Trophoblast cell (in vitro differentiated cells and primary cell): ENCODE measurements around the gene PPEF2.

Source experiments
- DNase-seq, 2 donors: peaks; one replicate each; pipeline ENCODE4 v3.0.0-alpha.2; 2016
- H2AFZ ChIP-seq: 2 replicates; pipeline ENCODE4 v1.6.1; 2013; ENCODE audit warnings: low read length, moderate library complexity, mild to moderate bottlenecking; ENCODE audit not compliant: insufficient read depth, poor library complexity
- H2AK5ac ChIP-seq: 2 replicates; pipeline ENCODE4 v1.6.1; 2013; ENCODE audit warnings: mild to moderate bottlenecking, low read length
- H2BK120ac ChIP-seq: 2 replicates; pipeline ENCODE4 v1.6.1; 2013; ENCODE audit warnings: low read length, mild to moderate bottlenecking, moderate library complexity; ENCODE audit not compliant: insufficient read depth, poor library complexity
- H2BK12ac ChIP-seq: 2 replicates; pipeline ENCODE4 v1.6.1; 2013; ENCODE audit warnings: mild to moderate bottlenecking, low read length, moderate library complexity
- H2BK5ac ChIP-seq: 2 replicates; pipeline ENCODE4 v1.6.1; 2013; ENCODE audit warnings: low read length, low read depth, moderate library complexity, mild to moderate bottlenecking; ENCODE audit not compliant: poor library complexity
- H3K14ac ChIP-seq: 2 replicates; pipeline ENCODE4 v1.6.1; 2013; ENCODE audit warnings: mild to moderate bottlenecking, low read length
- H3K18ac ChIP-seq: 2 replicates; pipeline ENCODE4 v1.6.1; 2013; ENCODE audit warnings: mild to moderate bottlenecking, low read length
- H3K23ac ChIP-seq: 2 replicates; pipeline ENCODE4 v1.6.1; 2013; ENCODE audit warnings: low read length
- H3K27ac ChIP-seq: 2 replicates; pipeline ENCODE4 v1.5.1; 2013; ENCODE audit warnings: low read depth, mild to moderate bottlenecking, inconsistent platforms, low read length, moderate library complexity
- H3K27me3 ChIP-seq: 2 replicates; pipeline ENCODE4 v1.6.1; 2013; ENCODE audit warnings: inconsistent platforms, mild to moderate bottlenecking, low read length, moderate library complexity; ENCODE audit not compliant: insufficient read depth
- H3K36me3 ChIP-seq, 2 experiments: 1 replicate in 1 of 2; 2 replicates in 1 of 2; pipeline ENCODE4 v1.6.1; 2013; ENCODE audit warnings: low read length in 2 of 2, mild to moderate bottlenecking in 2 of 2, moderate library complexity in 1 of 2; ENCODE audit not compliant: insufficient read depth in 2 of 2, control insufficient read depth in 1 of 2
- H3K4ac ChIP-seq: 2 replicates; pipeline ENCODE4 v1.6.1; 2013; ENCODE audit warnings: low read depth, mild to moderate bottlenecking, low read length, moderate library complexity
- H3K4me1 ChIP-seq, 2 experiments: 1 replicate in 1 of 2; 2 replicates in 1 of 2; pipeline ENCODE4 v1.6.1; 2013; ENCODE audit warnings: low read length in 2 of 2, mild to moderate bottlenecking in 2 of 2, moderate library complexity in 1 of 2; ENCODE audit not compliant: insufficient read depth in 2 of 2, control insufficient read depth in 1 of 2
- H3K4me2 ChIP-seq: 2 replicates; pipeline ENCODE4 v1.6.1; 2013; ENCODE audit warnings: inconsistent platforms, mild to moderate bottlenecking, low read length, moderate library complexity
- H3K4me3 ChIP-seq: 2 replicates; pipeline ENCODE4 v1.5.1; 2013; ENCODE audit warnings: mild to moderate bottlenecking, low read depth, low read length, inconsistent platforms
- H3K79me1 ChIP-seq: one replicate; pipeline ENCODE4 v1.6.1; 2013; ENCODE audit warnings: low read length
- H3K79me2 ChIP-seq: 2 replicates; pipeline ENCODE4 v1.6.1; 2013; ENCODE audit warnings: low read length, mild to moderate bottlenecking; ENCODE audit not compliant: control insufficient read depth, insufficient read depth, poor library complexity
- H3K9ac ChIP-seq: 2 replicates; pipeline ENCODE4 v1.6.1; 2013; ENCODE audit warnings: mild to moderate bottlenecking, low read length
- H3K9me3 ChIP-seq: 2 replicates; pipeline ENCODE4 v1.6.1; 2013; ENCODE audit warnings: low read depth, mild to moderate bottlenecking, control low read depth, inconsistent platforms, low read length; ENCODE audit not compliant: insufficient read depth
- H4K12ac ChIP-seq: 2 replicates; pipeline ENCODE4 v1.6.1; 2013; ENCODE audit warnings: low read depth, mild to moderate bottlenecking, low read length, moderate library complexity
- H4K8ac ChIP-seq: 2 replicates; pipeline ENCODE4 v1.6.1; 2013; ENCODE audit warnings: low read depth, mild to moderate bottlenecking, low read length, moderate library complexity
- H4K91ac ChIP-seq: one replicate; pipeline ENCODE4 v1.6.1; 2013; ENCODE audit warnings: low read depth, mild to moderate bottlenecking, low read length, moderate library complexity
- WGBS: extraction: QIAGEN DNeasy Blood & Tissue Kit; methylation state at CpG from one replicate; pipeline ENCODE4 v1.1.7; 2013; ENCODE audit warnings: missing lambda C conversion rate; ENCODE audit not compliant: insufficient read length, insufficient coverage; ENCODE audit errors: extremely low coverage; 5-methylcytosine and 5-hydroxymethylcytosine counted together

The PPEF2 gene

DNA sequence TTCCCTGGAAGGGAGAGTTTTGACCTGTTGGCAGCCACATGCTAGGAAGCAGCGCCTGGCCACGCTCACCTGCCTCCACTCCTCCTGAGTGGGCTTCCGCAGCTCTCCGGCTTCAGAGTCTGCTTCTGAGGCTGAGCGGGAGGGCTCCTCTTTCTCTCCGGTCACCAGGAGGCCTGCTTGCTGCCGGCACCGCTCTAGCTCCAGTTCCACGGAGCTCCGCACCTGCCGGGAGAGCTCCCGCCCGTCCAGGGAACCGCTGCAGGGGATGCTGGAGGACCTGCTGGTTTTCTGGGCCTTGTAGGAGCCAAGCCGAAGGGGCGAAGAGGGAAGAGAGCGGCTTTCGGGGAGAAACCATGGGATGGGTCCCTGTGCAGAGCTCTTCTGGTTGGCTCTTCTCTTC is 26.0 kb downstream of the PPEF2 start:
- H3K79me2 ChIP-seq = no peaks in the 10 kb centered on the region
- no peak overlapping the region for H3K9ac ChIP-seq
- no peaks in the 10 kb centered on the region for H3K27me3 ChIP-seq
- H3K36me3 ChIP-seq = no peaks in the 10 kb centered on the region
- no peak overlapping the region for H3K27ac ChIP-seq
- DNase-seq = no peak
- WGBS = no CpG with 5 or more reads among the region's 18 CpGs
- H4K91ac ChIP-seq = no peak overlapping the region
- no peak overlapping the region for H3K18ac ChIP-seq
- H2BK12ac ChIP-seq = no peak overlapping the region
- H2AK5ac ChIP-seq = no peak overlapping the region
- H3K4me3 ChIP-seq = no peak overlapping the region
- H3K4ac ChIP-seq = no peak overlapping the region
- no peaks in the 10 kb centered on the region for H3K4me1 ChIP-seq
- H2BK120ac ChIP-seq = no peak overlapping the region
- H3K23ac ChIP-seq = no peak overlapping the region
- no peaks in the 10 kb centered on the region for H3K9me3 ChIP-seq
- H4K12ac ChIP-seq = no peak overlapping the region
- H4K8ac ChIP-seq = no peak overlapping the region
- no peak overlapping the region for H3K4me2 ChIP-seq
- no peak overlapping the region for H2AFZ ChIP-seq
- H2BK5ac ChIP-seq = no peak overlapping the region
- no peak overlapping the region for H3K14ac ChIP-seq
- no peaks in the 10 kb centered on the region for H3K79me1 ChIP-seq

DNA sequence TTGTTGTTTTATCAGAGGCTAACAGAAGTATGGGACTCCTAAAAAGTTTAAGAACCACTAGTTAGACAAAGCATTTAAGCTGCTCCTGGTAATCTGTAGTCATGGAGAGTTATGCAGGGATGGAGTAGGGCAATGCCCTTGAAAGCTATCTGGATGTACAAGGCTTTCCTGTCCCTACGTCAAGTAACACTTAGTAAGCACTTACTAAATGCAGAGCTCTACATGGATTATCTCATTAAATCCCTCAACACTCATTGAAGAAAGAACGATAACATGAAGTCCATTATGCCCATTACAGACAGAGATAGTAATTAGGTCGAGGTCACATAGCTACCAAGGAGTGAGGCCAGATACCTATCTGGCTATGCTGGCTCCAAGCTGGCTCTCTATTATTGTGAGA is 33.2 kb downstream of the PPEF2 start:
- H3K9me3 ChIP-seq = no peaks in the 10 kb centered on the region
- H3K4me1 ChIP-seq = no peaks in the 10 kb centered on the region
- no peak overlapping the region for H4K91ac ChIP-seq
- H3K4me2 ChIP-seq = no peak overlapping the region
- no peak overlapping the region for H2AFZ ChIP-seq
- no peak overlapping the region for H4K12ac ChIP-seq
- no peak overlapping the region for H2BK120ac ChIP-seq
- H3K4me3 ChIP-seq = no peak overlapping the region
- DNase-seq = no peak
- H3K27ac ChIP-seq = no peak overlapping the region
- H3K79me2 ChIP-seq = no peaks in the 10 kb centered on the region
- no CpG with 5 or more reads among the region's 3 CpGs for WGBS
- no peak overlapping the region for H2BK5ac ChIP-seq
- H2BK12ac ChIP-seq = no peak overlapping the region
- H3K4ac ChIP-seq = no peak overlapping the region
- no peaks in the 10 kb centered on the region for H3K79me1 ChIP-seq
- H3K9ac ChIP-seq = no peak overlapping the region
- no peak overlapping the region for H2AK5ac ChIP-seq
- H3K27me3 ChIP-seq = no peaks in the 10 kb centered on the region
- no peak overlapping the region for H4K8ac ChIP-seq
- H3K23ac ChIP-seq = no peak overlapping the region
- H3K18ac ChIP-seq = no peak overlapping the region
- no peaks in the 10 kb centered on the region for H3K36me3 ChIP-seq
- no peak overlapping the region for H3K14ac ChIP-seq

DNA sequence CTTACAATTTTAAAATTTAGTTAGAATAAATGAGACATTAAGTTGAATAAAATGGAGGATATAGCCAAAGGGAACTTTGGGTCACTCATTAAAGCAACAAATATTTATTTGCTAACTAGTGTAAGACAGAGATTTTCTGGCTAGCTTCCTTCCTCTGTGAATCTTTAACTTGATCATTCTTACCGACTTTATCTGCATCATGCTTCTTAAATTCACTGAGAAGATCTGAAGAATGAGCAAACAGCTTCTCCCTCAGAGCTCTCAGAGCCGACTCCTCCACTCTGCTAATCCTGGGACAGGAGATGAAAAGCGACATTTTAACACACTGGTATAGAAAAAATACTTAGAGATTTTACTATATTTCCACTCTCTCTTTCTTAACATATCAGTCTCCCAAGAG is 35.1 kb downstream of the PPEF2 start:
- Histone ChIP-seq H2BK5ac (no peak overlapping the region), H3K4me1 (no peaks in the 10 kb centered on the region), H3K27ac (no peak overlapping the region), H3K4me3 (no peak overlapping the region), H4K91ac (no peak overlapping the region), H2BK12ac (no peak overlapping the region), H2BK120ac (no peak overlapping the region), H3K9ac (no peak overlapping the region), H4K8ac (no peak overlapping the region), H3K18ac (no peak overlapping the region), H3K79me1 (no peaks in the 10 kb centered on the region), H3K23ac (no peak overlapping the region), H3K79me2 (no peaks in the 10 kb centered on the region), H3K14ac (no peak overlapping the region), H3K27me3 (no peaks in the 10 kb centered on the region), H3K4me2 (no peak overlapping the region), H3K9me3 (no peaks in the 10 kb centered on the region), H2AK5ac (no peak overlapping the region), H2AFZ (no peak overlapping the region), H3K4ac (no peak overlapping the region), H3K36me3 (no peaks in the 10 kb centered on the region), H4K12ac (no peak overlapping the region)
- no peak for DNase-seq
- WGBS = no CpG with 5 or more reads among the region's 3 CpGs

DNA sequence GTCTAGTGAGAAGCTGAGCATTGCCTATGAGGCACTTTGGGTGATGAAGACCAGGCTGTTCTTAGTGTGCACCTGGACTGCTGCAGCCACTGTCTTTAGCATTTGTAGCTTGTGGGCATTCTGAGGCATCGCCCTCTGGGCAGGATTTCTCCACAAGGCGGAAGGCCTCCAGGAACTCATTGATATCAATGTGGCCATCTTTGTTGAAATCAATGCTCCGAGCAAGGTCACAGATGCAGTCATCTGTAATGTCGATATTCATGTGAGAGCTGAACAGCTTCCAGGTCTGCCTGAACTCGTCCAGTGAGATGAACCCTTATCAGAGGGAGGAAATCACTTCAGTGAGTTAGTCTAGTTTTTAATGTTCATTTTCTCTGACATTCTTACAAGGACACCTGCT is 41.6 kb downstream of the PPEF2 start:
- H2AK5ac ChIP-seq = no peak overlapping the region
- no peaks in the 10 kb centered on the region for H3K4me1 ChIP-seq
- no peak overlapping the region for H3K18ac ChIP-seq
- DNase-seq = peak; percentile 87 to 92
- H4K8ac ChIP-seq = no peak overlapping the region
- no peaks in the 10 kb centered on the region for H3K9me3 ChIP-seq
- no peak overlapping the region for H3K4me3 ChIP-seq
- no peaks in the 10 kb centered on the region for H3K79me1 ChIP-seq
- H3K79me2 ChIP-seq = no peaks in the 10 kb centered on the region
- no peak overlapping the region for H4K91ac ChIP-seq
- no peak overlapping the region for H3K4ac ChIP-seq
- H3K27ac ChIP-seq = peak overlapping the region; percentile 37
- no peak overlapping the region for H2BK5ac ChIP-seq
- no peak overlapping the region for H2BK120ac ChIP-seq
- H3K14ac ChIP-seq = no peak overlapping the region
- H3K27me3 ChIP-seq = no peaks in the 10 kb centered on the region
- H3K36me3 ChIP-seq = no peaks in the 10 kb centered on the region
- no peak overlapping the region for H4K12ac ChIP-seq
- WGBS = no CpG with 5 or more reads among the region's 5 CpGs
- H3K23ac ChIP-seq = no peak overlapping the region
- H3K4me2 ChIP-seq = no peak overlapping the region
- no peak overlapping the region for H3K9ac ChIP-seq
- H2BK12ac ChIP-seq = no peak overlapping the region
- no peak overlapping the region for H2AFZ ChIP-seq
